Endothelial cell of umbilical vein (primary cell): ENCODE results near the gene AHSA1.

Experiments used
- CTCF ChIP-seq, 2 donors: IDR thresholded peaks; 1 replicate in 1 of 2; 2 replicates in 1 of 2; pipeline ENCODE4 v1.5.1; 2011; ENCODE audit warnings: low read length in 2 of 2, mild to moderate bottlenecking in 2 of 2, moderate library complexity in 2 of 2, control low read depth in 1 of 2, inconsistent platforms in 1 of 2, low read depth in 1 of 2; ENCODE audit not compliant: insufficient read depth in 1 of 2; ENCODE audit errors: extremely low read depth in 1 of 2
- EZH2 ChIP-seq: IDR thresholded peaks from 2 replicates; pipeline ENCODE4 v1.6.1; 2012; ENCODE audit warnings: borderline replicate concordance, low read depth, mild to moderate bottlenecking, moderate library complexity, low read length, inconsistent platforms; ENCODE audit not compliant: severe bottlenecking
- POLR2A ChIP-seq: IDR thresholded peaks from 2 replicates; pipeline ENCODE4 v1.6.1; 2012; ENCODE audit warnings: low read depth, mild to moderate bottlenecking, control low read depth, low read length
- POLR2AphosphoS5 ChIP-seq: IDR thresholded peaks from 2 replicates; pipeline ENCODE4 v1.6.1; 2012; ENCODE audit warnings: low read depth, mild to moderate bottlenecking, control low read depth, low read length, moderate library complexity; ENCODE audit not compliant: insufficient read depth
- TF ChIP-seq, protein P1 (sequence below): IDR thresholded peaks from 2 replicates; pipeline ENCODE4 v1.6.1; 2011; ENCODE audit not compliant: insufficient read depth, insufficient read length

DNA sequence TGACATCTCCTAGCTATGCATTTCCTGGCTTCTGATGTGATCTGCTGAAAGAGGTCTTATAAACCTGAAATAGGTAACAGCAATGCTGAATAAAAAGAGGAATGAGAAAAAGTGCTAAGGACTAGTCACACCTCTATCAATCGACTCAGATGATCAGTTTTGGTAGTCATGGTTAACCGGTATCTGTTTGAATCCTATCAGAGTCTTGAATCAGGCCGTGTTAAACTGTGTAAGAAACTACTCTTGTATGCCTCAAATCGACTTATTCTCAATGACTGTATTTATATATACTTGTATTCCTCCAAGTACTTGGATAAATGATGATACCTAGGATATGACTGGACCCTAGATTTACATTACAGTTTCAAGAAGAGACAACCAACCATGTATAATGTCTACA lies 51.5 kb downstream of the AHSA1 start:
- no peak for TF ChIP-seq CTCF (IDR thresholded peaks at IDR 0.05; ENCODE audit: extremely low read depth in 1 of 2, insufficient read depth in 1 of 2, low read depth in 1 of 2, low read length in 2 of 2)
- TF ChIP-seq POLR2A, result no peak
- no peak for TF ChIP-seq POLR2AphosphoS5
- TF ChIP-seq, protein P1, sequence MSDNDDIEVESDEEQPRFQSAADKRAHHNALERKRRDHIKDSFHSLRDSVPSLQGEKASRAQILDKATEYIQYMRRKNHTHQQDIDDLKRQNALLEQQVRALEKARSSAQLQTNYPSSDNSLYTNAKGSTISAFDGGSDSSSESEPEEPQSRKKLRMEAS, result no peak
- no peak for TF ChIP-seq EZH2
